Measurements from ENCODE around the gene RBFOX1. TPM values are rescaled to one million over a fixed set of nuclear protein-coding genes. Genes with fewer than 3 reads are reported as not detected.

The RBFOX1 gene
- total RNA-seq, 1 donor from 2014 or later = not detected

GRCh38 chr16:7612671-7613070 lies 280.0 kb downstream of the RBFOX1 start:
- H3K36me3 ChIP-seq (ENCODE audit: control insufficient read depth, insufficient read depth, low read length) = no peaks in the 10 kb centered on the region
- TF ChIP-seq CTCF (IDR thresholded peaks at IDR 0.05; ENCODE audit: insufficient read depth, low read length, poor library complexity, severe bottlenecking) = no peak
- H3K4me3 ChIP-seq (ENCODE audit: low read depth, low read length) = no peak overlapping the region
- H3K27me3 ChIP-seq (ENCODE audit: control insufficient read depth, insufficient read depth, low read length) = no peaks in the 10 kb centered on the region
- no peak for DNase-seq (ENCODE audit: low read depth)

- Histone ChIP-seq H3K36me3 (ENCODE audit: control insufficient read depth, insufficient read depth, low read length) (no peaks in the 10 kb centered on the region), H3K27me3 (ENCODE audit: control insufficient read depth, insufficient read depth, low read length) (no peaks in the 10 kb centered on the region), H3K4me3 (ENCODE audit: low read depth, low read length) (no peak overlapping the region)
- no peak for TF ChIP-seq CTCF (IDR thresholded peaks at IDR 0.05; ENCODE audit: insufficient read depth, low read length, poor library complexity, severe bottlenecking)
- DNase-seq (ENCODE audit: low read depth) = no peak
Measured at GRCh38 chr16:7613518-7613917, 280.9 kb downstream of the RBFOX1 start.

GRCh38 chr16:7614021-7614795 lies 281.6 kb downstream of the RBFOX1 start:
- DNase-seq (ENCODE audit: low read depth) = no peak

GRCh38 chr16:7615565-7615964 lies 282.9 kb downstream of the RBFOX1 start:
- no peak overlapping the region for H3K4me3 ChIP-seq (ENCODE audit: low read depth, low read length)
- TF ChIP-seq CTCF (IDR thresholded peaks at IDR 0.05; ENCODE audit: insufficient read depth, low read length, poor library complexity, severe bottlenecking) = no peak
- no peak for DNase-seq (ENCODE audit: low read depth)
- no peaks in the 10 kb centered on the region for H3K36me3 ChIP-seq (ENCODE audit: control insufficient read depth, insufficient read depth, low read length)
- H3K27me3 ChIP-seq (ENCODE audit: control insufficient read depth, insufficient read depth, low read length) = no peaks in the 10 kb centered on the region

More at GRCh38 chr16:7614021-7614795, 281.6 kb downstream of the RBFOX1 start:
- Histone ChIP-seq H3K4me3 (ENCODE audit: low read depth, low read length) (no peak overlapping the region), H3K27me3 (ENCODE audit: control insufficient read depth, insufficient read depth, low read length) (no peaks in the 10 kb centered on the region), H3K36me3 (ENCODE audit: control insufficient read depth, insufficient read depth, low read length) (no peaks in the 10 kb centered on the region)
- TF ChIP-seq CTCF (IDR thresholded peaks at IDR 0.05; ENCODE audit: insufficient read depth, low read length, poor library complexity, severe bottlenecking) = no peak

GRCh38 chr16:7624871-7625766 lies 292.5 kb downstream of the RBFOX1 start:
- no peak for DNase-seq (ENCODE audit: low read depth)
- Histone ChIP-seq H3K36me3 (ENCODE audit: control insufficient read depth, insufficient read depth, low read length) (no peaks in the 10 kb centered on the region), H3K4me3 (ENCODE audit: low read depth, low read length) (no peak overlapping the region), H3K27me3 (ENCODE audit: control insufficient read depth, insufficient read depth, low read length) (no peaks in the 10 kb centered on the region)
- TF ChIP-seq CTCF (IDR thresholded peaks at IDR 0.05; ENCODE audit: insufficient read depth, low read length, poor library complexity, severe bottlenecking) = no peak
